Medulla oblongata (tissue), 1 donor: Measurements from ENCODE around the gene ALS2CL.
A peak's percentile ranks its signal among the peaks of the same experiment; 100 is the strongest.

ENCODE experiments used
- DNase-seq: peaks from one replicate; pipeline ENCODE4 v3.0.0-alpha.2; 2015; ENCODE audit errors: extremely low spot score

The ALS2CL gene

DNA sequence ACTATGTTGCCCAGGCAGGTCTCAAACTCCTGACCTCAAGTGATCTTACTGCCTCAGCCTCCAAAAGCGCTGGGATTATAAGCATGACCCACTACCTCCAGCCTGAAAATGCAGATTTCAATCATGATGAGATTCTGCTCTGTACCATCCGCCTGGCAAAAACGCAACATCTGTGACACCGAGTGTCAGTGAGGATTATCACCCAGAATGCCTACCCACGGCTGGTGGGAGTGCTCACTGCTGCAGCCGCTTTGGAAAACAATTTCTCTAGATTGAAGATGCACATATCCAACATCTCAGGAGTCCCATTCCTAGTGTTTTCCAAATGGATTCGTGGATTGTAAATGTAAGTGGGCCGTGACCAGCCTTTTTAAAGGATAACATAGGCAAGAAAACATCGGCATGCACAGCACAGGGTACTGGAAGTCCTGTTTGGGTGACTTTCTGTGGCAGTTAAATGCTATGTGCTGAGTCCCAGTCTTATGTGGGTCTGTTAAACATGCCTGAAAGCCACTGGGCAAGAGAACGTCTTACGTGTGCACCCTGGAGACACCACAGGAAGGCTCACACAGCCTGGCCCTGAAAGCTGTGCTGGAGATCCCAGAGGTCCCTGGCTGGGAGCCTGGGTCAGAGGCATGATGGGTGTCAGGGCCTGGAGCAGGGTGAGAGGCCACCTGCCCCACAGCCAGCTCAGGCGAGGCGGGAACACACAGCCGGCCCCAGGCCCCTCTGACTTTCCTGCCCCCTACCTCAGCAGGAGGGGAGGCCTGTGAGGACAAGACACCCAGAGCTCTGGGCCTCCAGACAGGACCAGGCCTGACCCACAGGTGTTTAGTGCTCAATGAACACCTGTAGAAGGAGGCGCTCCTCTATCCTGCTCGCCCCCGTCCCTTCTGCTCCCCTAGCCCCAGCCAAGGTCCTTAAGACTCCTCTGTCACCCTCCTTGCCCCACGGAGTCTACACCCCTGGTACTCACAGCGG lies 23.3 kb upstream of the ALS2CL start:
- no peak for DNase-seq

DNA sequence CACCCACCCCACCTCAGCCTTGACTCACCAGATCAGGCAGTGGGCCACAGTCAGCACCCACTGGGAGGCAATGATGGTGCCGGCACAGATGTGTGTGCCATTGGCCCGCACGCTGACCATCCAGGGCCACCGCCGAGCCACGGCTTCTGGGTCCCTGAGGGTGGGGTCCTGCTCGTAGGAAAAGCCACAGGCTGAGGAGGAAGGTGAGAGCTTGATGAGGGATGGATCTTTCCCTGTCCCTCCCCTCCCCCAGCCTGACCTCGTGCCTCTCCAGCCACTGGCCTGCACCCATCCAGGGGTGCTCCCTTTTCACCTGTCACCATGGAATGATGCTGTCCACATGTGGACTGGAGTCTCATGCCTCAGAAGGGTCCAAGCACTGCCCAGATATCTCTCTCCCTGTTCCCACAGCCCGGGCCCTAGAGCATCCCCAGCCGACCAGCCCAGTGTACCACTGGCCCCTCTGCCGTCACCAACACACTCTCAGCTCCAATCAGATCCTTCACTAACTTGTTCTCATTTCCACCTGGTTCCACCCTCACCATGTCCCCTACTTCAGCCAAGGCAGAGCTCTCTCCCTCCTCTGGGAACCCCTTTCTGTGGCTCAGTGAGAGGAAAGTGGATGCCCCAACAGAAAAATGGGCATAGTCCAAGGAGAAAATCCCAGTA lies 22.2 kb upstream of the ALS2CL start:
- no peak for DNase-seq

DNA sequence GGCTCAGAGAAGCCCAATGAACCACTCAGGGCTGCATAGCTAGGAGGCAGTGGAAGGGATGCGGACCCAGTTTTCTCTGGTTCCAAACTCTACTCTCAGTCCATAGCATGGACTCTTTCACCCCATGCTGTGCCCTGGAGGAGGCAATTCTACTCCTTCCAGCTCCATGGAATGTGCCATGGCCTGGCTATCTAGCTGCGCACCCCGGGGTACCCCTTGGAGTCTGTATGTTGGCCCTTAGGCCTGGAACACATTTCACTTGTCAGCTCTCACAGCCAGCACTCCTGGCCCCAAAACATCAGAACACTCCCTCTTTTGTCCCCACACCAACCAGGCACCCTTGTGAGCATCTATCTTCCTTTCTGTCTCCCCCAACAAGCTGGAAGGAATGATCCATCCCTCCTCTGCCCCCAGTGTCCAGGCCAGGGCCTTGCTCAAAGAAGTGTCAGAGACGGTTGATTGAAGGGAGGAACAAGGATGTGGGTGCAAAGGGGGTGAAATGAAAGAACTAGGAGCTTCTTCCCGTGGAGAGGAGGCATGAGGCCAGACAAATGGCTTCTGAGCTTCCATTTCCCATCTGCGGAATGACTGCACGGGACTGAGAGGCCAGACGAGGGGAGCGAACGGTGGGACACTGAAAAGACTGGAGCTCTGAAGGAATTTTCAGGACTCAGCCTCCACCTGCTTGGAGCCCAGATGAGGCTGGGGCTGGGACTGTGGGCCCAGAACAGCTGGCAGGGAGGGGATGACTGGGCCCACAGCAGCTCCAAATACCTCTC lies 21.4 kb upstream of the ALS2CL start:
- no peak for DNase-seq

DNA sequence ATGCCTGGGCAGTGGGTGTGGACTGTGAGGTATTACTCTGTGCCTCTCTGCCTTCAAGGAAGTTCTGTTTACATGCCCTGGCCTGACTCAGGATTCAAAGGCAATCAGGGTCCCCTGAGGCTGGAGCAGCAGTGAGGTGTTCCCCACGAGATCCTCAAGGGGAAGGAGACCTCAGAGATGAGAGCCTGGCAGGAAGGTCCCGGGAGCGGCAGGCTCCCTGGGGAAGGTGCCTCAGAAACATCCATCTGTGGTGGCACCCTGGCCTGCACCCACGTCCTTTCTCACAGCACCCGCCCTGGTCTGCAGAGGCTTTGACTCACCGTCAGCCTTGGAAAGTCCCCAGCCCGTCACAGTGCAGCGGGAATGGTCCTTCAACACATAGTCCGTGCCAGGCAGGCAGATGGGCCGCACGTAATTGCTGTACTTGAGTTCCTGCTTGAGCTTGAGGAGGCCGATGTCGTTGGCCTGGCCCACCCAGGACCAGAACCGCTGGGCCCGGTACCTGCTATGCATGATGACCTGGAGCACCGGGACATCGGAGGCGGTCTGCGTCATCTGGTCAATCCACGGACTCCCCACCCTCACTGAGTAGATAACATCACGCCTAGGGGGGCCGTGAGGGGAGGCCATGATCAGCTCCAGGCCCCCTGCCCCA lies 20.5 kb upstream of the ALS2CL start:
- no peak for DNase-seq

DNA sequence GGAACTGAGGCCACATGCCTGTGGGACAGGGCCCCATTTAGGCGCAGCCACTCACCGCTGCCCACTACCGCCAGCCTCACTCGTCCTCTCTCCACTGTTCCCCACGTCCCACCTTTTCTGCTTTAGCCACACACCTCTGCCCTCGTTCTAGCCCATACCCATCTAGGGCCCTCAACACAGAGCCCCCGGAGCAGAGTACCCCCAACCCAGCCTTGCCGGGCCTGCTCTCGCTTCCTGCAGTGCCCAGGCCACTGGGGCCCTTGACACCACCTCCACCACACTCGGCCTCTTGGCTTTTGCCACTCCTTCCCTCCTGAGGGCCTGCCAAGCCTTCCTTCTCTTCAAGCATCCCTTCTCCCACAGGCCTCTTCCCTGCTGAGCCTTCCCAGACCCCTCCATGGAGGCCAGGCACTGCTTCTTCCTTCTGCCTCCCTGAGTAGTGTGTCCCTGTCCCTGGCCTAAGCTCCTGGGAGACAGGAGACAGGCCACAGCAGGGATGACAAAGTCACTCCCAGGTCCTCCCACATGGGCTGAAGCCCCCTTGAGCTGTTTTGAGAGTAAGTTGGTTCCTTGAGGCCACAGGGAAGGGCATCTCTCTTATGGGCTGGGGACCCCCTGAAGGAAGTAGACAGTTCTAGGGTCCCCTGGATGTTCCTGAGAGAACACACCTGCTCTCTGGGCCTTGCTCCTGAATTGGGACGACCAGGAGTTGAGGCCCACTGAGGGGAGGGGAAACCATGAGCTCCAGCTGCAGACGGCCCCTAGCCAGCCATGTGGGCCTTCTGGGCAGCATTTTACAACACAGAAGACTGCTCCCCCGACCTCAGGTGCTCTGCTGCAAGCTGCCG lies 19.8 kb upstream of the ALS2CL start:
- no peak for DNase-seq

DNA sequence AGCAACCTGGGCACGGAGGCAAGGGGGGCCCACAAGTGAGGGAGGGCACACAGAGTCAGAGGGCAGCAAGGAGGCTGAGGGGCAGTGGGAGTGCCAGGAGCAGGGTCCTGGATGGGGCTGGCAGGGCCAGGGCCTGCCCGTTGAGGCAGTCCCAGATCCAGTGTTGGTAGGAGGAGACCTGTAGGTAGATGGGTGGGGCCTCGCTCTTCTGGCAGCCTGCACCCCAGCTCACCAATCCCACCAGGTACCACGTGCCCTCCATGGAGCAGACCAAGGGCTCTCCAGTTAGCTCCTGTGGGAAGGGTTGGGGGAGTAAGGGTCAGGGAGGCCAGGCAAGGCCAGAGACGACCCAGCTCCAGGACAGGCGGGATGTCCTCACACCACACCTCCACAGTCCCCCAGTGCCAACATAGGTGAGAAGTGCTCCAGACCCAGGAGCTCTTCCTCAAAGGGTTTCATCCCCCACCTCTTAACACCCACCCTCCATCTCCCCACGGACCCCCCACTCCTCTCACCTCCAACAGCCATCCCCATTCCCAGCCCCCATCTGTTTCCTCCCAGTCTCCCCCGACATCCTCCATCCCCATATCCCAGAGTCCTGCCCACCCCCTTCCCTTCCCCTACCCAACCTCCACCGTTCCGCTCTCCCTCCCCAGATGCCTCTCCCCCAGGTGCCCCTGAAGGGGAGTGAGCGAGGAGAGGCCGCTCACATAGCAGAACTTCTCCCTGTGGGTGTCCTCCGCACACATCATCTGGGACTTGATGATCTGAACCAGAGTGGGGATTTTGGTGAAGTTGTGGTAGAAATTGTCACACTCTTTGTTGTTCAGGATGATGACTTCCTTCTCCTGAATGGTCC lies 18.9 kb upstream of the ALS2CL start:
- no peak for DNase-seq

DNA sequence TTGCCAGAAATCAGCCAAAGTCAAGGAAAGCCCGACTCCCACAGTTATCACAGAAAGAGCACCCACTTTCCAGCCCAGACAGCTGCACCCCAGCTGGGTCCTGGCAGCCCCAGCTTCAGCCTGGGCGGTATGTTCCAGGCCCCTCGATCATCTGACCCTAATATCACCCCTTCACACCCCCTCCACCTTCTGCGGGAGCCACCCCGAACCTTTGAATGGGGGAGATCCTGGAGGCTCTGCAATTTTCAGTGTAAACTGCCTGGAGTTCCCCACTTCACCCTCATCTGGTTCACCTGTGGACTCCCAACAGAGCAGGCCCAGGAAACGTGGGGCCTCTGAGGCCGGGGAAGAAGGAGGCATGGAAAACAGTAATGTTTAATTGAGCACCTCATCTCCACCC lies 18.3 kb upstream of the ALS2CL start:
- no peak for DNase-seq

DNA sequence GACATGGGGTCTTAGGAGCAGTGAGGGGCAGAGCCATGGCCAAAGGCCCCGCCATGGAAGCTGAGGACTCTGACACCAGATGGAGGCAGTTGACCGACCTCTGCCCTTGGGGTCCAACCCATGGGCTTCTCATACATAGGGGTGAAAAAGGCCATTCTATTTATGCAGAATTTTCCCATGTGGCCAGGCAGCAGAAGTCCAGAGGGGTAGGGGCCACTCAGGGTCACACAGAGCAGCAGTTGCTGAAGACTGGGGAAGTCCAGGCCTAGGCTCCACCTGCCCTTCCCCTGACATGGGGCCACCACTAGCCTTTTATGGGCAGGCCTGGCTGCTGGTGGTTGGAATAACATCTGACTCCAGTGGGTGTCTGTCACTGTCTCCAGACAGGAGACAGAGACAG lies 17.8 kb upstream of the ALS2CL start:
- DNase-seq: no peak

DNA sequence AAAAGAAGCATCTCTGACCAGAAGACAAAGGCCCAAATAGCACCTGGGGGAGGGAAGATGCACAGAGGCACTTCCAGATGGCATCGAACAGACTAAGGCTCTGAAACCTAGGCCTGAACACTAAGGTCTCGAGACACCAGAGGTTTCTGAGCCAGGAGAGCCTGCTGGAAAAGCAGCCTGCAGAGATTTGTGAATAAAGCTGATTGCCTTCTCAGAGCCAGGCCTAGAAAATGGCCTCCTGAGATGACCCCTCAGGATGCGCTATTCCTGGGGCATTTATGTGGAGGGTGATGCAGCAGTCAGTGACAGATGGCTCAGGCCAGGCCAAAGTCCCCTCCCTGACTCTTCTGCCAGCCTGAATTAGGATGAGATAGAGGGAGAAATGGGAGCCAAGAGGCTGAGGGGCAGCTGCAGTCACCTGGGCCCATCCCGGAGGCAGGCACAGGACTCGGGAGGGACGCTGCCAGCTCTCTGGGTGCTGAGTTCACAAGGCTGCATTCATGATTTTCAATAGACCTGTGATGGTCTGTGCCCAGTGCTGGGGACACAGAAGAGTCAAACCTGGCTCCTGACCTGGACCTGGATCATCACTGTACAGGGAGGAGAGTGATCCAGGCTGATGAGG lies 17.3 kb upstream of the ALS2CL start:
- DNase-seq: no peak

DNA sequence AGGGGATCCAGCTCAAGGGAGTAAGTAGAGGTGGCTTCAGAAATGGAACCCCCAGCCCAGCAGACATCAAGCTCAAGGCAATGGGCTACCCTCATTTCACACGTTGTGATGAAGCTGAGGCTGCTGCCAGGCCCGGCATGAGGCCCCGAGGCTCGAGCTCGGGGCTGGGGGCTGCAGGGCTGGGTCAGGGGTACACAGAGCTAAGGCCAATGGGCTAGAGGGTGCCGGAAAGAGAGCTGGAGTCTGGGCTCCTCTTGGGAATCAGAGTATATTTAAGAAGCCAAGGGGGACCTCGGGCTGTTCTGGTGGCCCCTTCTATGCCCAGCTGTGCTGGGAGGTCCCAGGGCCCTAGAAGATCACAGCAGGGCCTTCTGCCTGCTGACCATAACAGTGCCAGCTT lies 16.8 kb upstream of the ALS2CL start:
- DNase-seq: no peak

DNA sequence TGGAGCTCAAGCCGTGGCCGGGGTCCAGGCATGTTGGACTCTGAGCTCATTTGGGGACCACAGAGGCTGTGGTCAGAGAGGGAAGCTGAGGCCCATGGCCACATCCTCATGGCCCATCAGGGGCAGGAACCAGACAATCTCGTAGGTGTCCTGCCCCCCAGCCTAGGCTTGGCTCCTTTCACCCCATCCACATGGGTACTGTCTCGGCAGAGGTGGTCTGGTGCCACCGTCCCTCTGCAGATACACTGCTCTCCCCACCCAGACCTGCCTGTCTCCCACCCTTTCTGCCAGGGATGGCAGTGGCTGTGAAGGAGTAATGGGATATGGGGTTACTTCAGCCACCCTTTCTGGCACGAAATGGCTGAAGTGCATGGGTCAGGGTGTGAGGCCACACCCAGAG lies 16.2 kb upstream of the ALS2CL start:
- no peak for DNase-seq

DNA sequence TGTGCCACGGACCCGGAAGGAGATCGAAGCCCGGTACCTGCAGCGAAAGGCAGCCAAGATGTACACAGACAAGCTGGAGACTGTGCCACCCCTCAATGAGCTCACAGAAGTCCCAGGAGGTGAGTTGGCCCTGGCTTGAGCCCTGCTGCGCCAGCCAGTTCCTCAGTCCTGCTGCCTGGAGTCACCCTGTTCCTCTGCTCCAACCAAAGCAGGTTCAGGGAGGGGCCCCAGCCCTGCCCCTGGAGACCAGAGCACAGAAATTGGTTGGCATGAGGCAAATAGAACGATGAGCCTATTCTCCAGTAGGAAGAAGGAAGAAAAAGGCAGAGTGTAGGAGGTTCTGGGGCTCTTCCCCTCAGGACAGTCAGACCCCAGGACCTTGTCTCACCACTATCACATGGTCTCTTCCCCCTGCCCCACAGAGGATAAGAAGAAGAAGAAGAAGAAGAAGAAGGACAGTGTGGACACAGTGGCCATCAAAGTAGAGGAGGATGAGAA lies 15.7 kb upstream of the ALS2CL start:
- no peak for DNase-seq

DNA sequence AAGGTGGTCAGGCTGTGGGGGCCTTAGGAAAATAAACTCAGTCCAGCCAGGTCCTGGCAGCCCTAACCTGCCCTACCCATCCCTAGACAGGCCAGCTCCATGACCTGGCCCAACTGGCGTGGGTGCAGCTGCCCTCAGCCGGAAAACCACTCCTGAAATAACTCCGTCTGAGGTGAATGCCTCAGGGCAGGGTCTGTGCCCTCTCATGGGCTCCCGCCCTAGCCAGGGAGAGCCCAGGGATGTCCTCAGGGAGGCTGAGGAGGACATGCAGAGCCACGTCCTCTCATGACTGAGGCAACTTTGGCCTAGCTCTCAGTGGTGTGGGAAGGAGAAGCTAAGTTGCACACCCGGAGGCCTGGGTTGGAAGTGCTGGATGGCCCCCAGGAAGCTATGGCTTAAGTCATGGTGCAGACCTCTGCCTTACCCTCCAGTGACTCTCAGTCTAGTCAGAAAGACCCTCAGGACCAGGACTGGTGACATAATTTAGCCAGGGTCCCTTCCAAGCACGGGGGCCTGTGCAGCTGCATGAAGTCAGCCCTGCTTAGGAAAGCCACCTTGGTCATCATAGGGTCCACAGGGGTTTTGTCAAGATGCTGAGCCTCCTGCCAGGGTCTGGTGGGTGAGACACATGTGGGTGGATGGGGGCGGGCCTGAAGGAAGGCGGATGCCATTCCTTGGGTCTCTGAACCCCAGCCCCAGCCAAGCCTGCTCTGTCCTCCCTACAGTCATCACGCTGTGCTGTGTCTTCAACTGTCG lies 15.1 kb upstream of the ALS2CL start:
- no peak for DNase-seq

DNA sequence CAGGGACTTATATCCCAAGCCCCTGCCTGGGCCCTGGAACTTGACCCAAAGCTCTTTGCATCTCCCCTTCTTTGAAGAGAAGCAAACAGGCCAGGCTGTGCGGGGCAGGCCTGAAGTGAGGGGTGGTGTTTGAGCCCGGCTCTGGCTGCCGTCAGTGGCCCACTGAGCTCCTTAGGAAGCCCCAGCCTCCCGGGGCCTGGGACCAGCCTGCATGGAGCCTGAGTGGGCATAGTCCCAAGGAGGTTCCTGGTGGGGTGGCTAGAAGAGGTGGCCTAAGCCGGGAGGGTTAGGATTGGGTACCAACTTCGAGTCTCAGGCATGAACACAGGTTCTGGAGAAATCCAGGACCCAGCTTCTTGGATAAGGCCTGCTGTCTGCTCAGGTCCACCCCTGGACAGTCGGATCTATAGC lies 14.1 kb upstream of the ALS2CL start:
- DNase-seq: no peak

DNA sequence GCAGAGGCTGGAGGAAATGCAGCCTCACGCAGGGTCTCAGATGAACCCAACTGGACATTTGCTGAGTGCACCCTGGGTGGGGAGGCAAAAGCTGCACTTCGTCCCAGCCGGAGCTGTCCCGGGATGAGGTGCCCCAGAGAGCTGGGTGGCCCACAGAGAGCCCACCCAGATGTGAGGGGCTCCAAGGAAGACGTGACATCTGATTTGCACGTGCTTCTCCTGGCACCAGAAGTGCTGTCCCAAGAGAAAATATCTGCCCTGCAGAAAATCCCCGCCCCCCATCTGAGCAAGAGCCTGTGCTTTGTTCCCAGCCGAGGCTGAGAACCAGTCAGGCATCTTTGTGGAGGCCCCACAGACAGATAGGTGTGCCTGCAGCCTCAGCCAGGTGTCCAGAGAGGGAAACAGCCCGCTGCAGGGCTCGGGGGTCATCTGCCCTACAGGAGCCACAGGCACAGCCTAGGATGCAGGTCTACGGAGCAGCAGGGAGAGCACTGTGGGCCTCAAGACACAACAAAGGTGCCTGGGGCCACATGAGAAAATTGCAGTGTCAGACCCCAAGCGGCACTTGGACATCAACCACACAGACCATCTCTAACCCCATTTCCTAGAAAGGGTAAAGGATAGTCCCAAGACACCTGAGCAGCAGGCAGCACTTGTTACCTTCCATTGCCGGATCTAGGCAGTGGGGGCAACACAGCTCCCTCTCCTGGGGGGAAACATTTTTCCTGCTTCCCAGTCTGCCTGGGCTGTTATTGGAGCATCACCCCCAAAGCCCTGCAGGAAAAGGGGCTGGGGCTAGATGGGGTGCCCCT lies 13.5 kb upstream of the ALS2CL start:
- DNase-seq: no peak

DNA sequence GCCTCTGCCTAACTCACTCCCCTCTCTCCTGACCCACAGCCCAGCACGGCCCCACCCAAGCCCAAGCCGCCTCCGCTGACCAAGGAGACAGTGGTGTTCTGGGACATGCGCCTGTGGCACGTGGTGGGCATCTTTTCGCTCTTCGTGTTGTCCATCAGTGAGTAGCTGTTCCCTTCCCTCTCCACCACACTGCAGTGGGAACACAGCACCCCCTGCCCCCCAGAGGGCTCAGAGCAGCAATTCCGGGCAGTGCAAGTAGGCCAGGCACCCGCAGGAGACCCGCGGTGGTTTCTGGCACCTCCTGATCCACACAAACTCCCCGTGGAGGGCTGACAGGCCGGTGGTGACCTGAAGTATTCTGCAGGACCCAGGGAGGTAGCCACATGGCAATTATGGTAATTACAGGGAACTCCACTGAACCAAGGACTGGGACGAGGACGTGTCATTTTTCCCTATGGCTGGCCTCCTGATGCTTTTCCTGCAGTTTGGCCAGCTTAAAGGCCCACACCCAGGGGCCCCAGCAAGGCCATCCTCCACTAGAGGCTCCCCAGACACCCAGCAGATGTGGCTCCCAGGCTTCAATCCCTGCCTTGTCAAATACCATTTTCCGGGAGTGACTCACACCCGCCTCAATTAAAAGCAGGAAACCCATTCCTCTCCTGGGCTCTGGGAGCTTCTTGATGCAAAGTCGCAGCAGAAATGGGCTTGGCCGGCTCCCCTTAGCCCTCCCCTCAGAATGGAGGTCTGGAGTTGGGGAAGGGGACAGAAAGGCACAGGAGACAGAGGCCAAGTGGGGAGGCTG lies 12.5 kb upstream of the ALS2CL start:
- no peak for DNase-seq

DNA sequence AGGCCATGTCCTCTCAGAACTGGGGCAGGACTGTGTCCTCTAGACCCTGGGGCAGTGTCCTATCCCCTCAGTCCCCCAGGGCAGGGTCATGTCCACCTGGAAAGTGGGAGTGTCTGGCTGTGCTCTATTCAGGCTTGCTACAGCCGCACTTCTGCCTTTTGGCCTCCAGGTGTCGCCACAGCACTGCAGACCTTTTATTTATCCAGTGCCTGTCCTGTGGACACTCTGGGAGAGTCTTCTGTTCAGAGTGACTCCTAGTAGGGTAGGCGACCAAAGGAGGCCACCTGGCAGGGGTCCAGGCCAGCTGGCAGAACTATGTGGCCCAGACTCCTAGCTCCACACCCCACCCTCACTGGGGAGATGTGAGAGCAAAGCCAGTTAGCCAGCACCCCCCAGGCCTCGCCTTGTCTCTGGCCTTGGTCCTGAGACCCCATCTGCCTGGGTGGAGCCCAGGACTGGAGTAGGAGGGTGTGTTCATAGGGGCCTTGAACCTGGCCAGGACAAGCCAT lies 11.6 kb upstream of the ALS2CL start:
- DNase-seq: peak; percentile 78
